Measurements from ENCODE around the gene GTF2H4. TPM values are rescaled to one million over a fixed set of nuclear protein-coding genes. Genes with fewer than 3 reads are reported as not detected.

GTF2H4 gene
- total and polyA plus RNA-seq, 10 of the 15 experiments (the other 5 are each of a cell fraction or from before 2014, with no cell fraction given) = 1.1 to 43.8 (median 18.9) TPM

GRCh38 chr6:30889921-30890645, 17.9 kb upstream of the GTF2H4 start:
- 54% methylated on average over 14 of the region's 14 CpGs for WGBS (ENCODE audit: insufficient coverage, insufficient replicate concordance, low lambda C conversion rate, missing lambda C conversion rate)
- DNase-seq (ENCODE audit: low read depth, low spot score) (no peak), FAIRE-seq (no peak), ATAC-seq (no peak)
- ChIA-PET RAD21 (ENCODE audit: unreplicated experiment) (interaction anchor here (0.6 to 3.1 kb wide), 4 partner anchors 11 to 209 kb away, joined by 3 to 18 read pairs (median 4); partner anchors contain the start of gene VARS2), CTCF (interaction anchor here (1.2 to 2.5 kb wide), 4 partner anchors 23 to 190 kb away, joined by 3 to 8 read pairs (median 6); partner anchors contain the start of gene VARS2), POLR2A (interaction anchor here (1.0 to 1.8 kb wide), 2 partner anchors 10 to 24 kb away, joined by 3 to 5 read pairs; partner anchors contain the start of gene VARS2), SMC1A (ENCODE audit: uncharacterized antibody, unreplicated experiment) (interaction anchor here (1.0 to 2.0 kb wide), 2 partner anchors 23 to 49 kb away, joined by 4 to 5 read pairs; no protein-coding TSS in a partner anchor)
- peaks cover 10% of the 10 kb centered on the region for H3K79me2 ChIP-seq (ENCODE audit: control insufficient read depth, insufficient read depth, low read length)
- no TSS peak for BruUV-seq (replicated peaks)
- H3K9me3 ChIP-seq (replicated peaks; ENCODE audit: control insufficient read depth, insufficient read depth, low read length) = no peaks in the 10 kb centered on the region
- H3K27ac ChIP-seq (ENCODE audit: control insufficient read depth, insufficient read depth) = no peak overlapping the region
- in situ Hi-C loops (cut with MboI) = no loop called here
- H3K4me3 ChIP-seq = no peak overlapping the region
- H4K20me1 ChIP-seq (ENCODE audit: control insufficient read depth, insufficient read depth) = no peaks in the 10 kb centered on the region
- peaks cover 0 to 6% of the 10 kb centered on the region in 2 experiments; a peak in 3 of 4 replicates for H3K36me3 ChIP-seq (ENCODE audit: control insufficient read depth in 2 of 2, insufficient read depth in 2 of 2, low read length in 1 of 2)
- H3K27me3 ChIP-seq (replicated peaks in 1 of 2; ENCODE audit: control insufficient read depth in 2 of 2, insufficient read depth in 2 of 2, low read length in 1 of 2) = no peaks in the 10 kb centered on the region
- no peak overlapping the region for H3K4me2 ChIP-seq (ENCODE audit: control insufficient read depth, insufficient read depth)
- intact Hi-C loops (cut with micrococcal nuclease; ENCODE audit: unreplicated experiment) = no loop called here
- TF ChIP-seq JUNB (IDR thresholded peaks at IDR 0.05) (no peak), IRF4 (IDR thresholded peaks at IDR 0.05; ENCODE audit: low read depth, low read length) (no peak), REST (IDR thresholded peaks at IDR 0.05; ENCODE audit: low read depth, low read length) (no peak), MYB (IDR thresholded peaks at IDR 0.05; ENCODE audit: borderline replicate concordance, low read depth, low read length) (no peak), KAT2A (conservative IDR thresholded peaks at IDR 0.05; ENCODE audit: control insufficient read depth, low read depth, low read length) (no peak), TARDBP (IDR thresholded peaks at IDR 0.05; ENCODE audit: borderline replicate concordance) (no peak), RBBP5 (conservative IDR thresholded peaks at IDR 0.05) (no peak), RAD51 (IDR thresholded peaks at IDR 0.05) (no peak), GATAD2B (conservative IDR thresholded peaks at IDR 0.05; ENCODE audit: low read depth) (no peak), FOS (IDR thresholded peaks at IDR 0.05; ENCODE audit: borderline replicate concordance, extremely low read depth, insufficient read length) (no peak), MLLT1 (IDR thresholded peaks at IDR 0.05) (no peak), SIN3A (IDR thresholded peaks at IDR 0.05; ENCODE audit: low read depth, low read length) (no peak), SUPT20H (IDR thresholded peaks at IDR 0.05; ENCODE audit: borderline replicate concordance, control insufficient read depth, low read depth, low read length) (no peak), PML (IDR thresholded peaks at IDR 0.05; ENCODE audit: low read length) (no peak)
- no peak overlapping the region for H3K9ac ChIP-seq (ENCODE audit: control insufficient read depth, insufficient read depth, low read length)
- H3K4me1 ChIP-seq (ENCODE audit: control insufficient read depth, insufficient read depth, low read length) = peaks cover 13% of the 10 kb centered on the region
- no peak overlapping the region for H2AFZ ChIP-seq (ENCODE audit: control insufficient read depth, low read depth, low read length)
